Stimulated activated CD4-positive, alpha-beta T cell treated with anti-CD3 and anti-CD28 coated beads, TNF-alpha, amount 100 ng/mL, for 24 hours (primary cell): Measurements from ENCODE around the gene LHFPL2.

Experiments used
- DNase-seq, 3 experiments: peaks; one replicate each; pipeline ENCODE4 v3.0.0-alpha.2; 2020; ENCODE audit warnings: low read depth in 3 of 3

LHFPL2 gene

GRCh38 chr5:78504704-78505677 lies 143.6 kb downstream of the LHFPL2 start:
- no peak for DNase-seq

- DNase-seq, result no peak
Observed at GRCh38 chr5:78503958-78504653, 144.5 kb downstream of the LHFPL2 start.

- no peak for DNase-seq
Observed at GRCh38 chr5:78501411-78502352, 146.9 kb downstream of the LHFPL2 start.

- no peak for DNase-seq
Observed at GRCh38 chr5:78500871-78501270, 147.7 kb downstream of the LHFPL2 start.

- no peak for DNase-seq
Observed at GRCh38 chr5:78500028-78500427, 148.5 kb downstream of the LHFPL2 start.

- DNase-seq, result no peak
Observed at GRCh38 chr5:78499485-78499884, 149.1 kb downstream of the LHFPL2 start.

- no peak for DNase-seq
Observed at GRCh38 chr5:78497573-78498533, 150.7 kb downstream of the LHFPL2 start.

- no peak for DNase-seq
Observed at GRCh38 chr5:78496373-78496772, 152.2 kb downstream of the LHFPL2 start.

GRCh38 chr5:78495800-78496199 lies 152.8 kb downstream of the LHFPL2 start:
- DNase-seq, result no peak

- no peak for DNase-seq
Observed at GRCh38 chr5:78492650-78493049, 155.9 kb downstream of the LHFPL2 start.

GRCh38 chr5:78492224-78492623 lies 156.3 kb downstream of the LHFPL2 start:
- DNase-seq, result no peak

GRCh38 chr5:78490709-78491485 lies 157.7 kb downstream of the LHFPL2 start:
- DNase-seq, result no peak

- no peak for DNase-seq
Observed at GRCh38 chr5:78487846-78488245, 160.7 kb downstream of the LHFPL2 start.

GRCh38 chr5:78486218-78486617 lies 162.4 kb downstream of the LHFPL2 start:
- no peak for DNase-seq

- no peak for DNase-seq
Observed at GRCh38 chr5:78483809-78484521, 164.6 kb downstream of the LHFPL2 start.

- DNase-seq, result no peak
Observed at GRCh38 chr5:78482948-78483347, 165.6 kb downstream of the LHFPL2 start.

GRCh38 chr5:78476795-78477194 lies 171.8 kb downstream of the LHFPL2 start:
- DNase-seq, result no peak

GRCh38 chr5:78475370-78475769 lies 173.2 kb downstream of the LHFPL2 start:
- DNase-seq, result no peak

- DNase-seq, result no peak
Observed at GRCh38 chr5:78473751-78474150, 174.8 kb downstream of the LHFPL2 start.
